Measurements from ENCODE around the gene ATXN7.

DNA sequence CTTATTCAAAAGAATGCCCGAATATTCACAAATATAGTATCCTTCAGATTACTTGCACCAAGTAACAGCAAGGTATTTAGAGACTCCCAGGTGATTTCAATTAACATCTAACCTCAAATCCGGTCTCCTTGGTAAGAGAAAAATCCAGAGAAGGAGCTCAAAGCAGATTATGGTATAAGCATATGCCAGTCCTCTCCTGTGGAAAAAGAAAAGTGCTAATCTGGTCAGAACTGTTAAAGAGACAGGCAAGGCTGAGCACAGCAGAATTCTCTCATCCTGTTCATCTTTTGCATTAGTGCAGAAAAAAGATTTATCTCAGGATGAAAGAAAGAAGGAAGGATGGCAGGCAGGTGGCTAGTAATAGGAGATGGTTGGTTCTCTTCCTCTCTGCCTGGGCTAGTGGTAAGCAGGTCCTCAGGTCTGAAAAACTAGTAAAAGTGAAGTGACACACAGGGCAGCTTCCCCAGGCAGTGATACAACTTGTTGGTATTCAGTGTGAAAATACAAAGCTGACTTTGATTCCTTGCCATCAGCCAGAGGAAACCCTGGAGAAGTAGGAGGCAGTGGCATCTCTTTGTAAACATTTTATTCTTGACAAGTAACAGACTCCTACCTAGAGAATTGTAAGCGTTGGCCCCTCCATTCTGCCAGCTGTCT lies 14.2 kb downstream of the ATXN7 start:
- TF ChIP-seq CTCF (IDR thresholded peaks at IDR 0.05) (no peak), POLR2A (IDR thresholded peaks at IDR 0.05) (no peak)

Measured in esophagus squamous epithelium (tissue), 4 donors.